Activated T-cell treated with anti-CD3 and anti-CD28 coated beads for 4 hours (primary cell): ENCODE measurements around the gene CREB5.

Experiments
- DNase-seq: peaks from one replicate; pipeline ENCODE4 v3.0.0-alpha.2; 2020

Gene CREB5

DNA sequence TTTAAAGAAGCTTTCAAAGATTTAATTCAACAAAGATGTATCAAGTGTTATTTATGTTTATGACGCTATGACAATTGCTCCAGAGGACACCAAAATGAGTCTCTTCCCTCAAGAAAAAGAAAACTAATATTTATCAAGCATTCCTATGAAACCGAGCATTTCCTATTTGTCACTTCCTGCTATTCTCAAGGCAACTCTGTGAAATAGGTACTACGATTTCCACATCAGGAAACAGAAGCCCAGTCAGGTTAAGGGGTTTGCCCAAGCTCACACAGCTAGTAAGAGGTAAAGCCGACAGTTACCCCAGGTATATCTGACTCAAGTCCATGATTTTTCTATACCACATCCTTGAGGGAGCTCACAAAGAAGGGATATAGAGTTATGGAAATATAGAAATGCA, 459.9 kb downstream of the CREB5 start:
- DNase-seq = no peak

GRCh38 chr7:28873365-28873764, 461.0 kb downstream of the CREB5 start:
- no peak for DNase-seq

GRCh38 chr7:28874001-28874400, 461.7 kb downstream of the CREB5 start:
- DNase-seq = no peak
